GM19324 (cell line): ENCODE measurements around the gene RASSF5.
"Not testable (repeated sequence)": the region's sequence is repeated elsewhere in the genome, so short reads cannot be mapped to it uniquely, and the experiment has no call there.

Experiments
- ATAC-seq: cut with Tn5 transposase; IDR thresholded peaks from one replicate; pipeline ENCODE4 v1.9.1; 2021; ENCODE audit warnings: mild to moderate bottlenecking, moderate library complexity; ENCODE audit not compliant: unreplicated experiment, low FRiP score

RASSF5 gene

DNA sequence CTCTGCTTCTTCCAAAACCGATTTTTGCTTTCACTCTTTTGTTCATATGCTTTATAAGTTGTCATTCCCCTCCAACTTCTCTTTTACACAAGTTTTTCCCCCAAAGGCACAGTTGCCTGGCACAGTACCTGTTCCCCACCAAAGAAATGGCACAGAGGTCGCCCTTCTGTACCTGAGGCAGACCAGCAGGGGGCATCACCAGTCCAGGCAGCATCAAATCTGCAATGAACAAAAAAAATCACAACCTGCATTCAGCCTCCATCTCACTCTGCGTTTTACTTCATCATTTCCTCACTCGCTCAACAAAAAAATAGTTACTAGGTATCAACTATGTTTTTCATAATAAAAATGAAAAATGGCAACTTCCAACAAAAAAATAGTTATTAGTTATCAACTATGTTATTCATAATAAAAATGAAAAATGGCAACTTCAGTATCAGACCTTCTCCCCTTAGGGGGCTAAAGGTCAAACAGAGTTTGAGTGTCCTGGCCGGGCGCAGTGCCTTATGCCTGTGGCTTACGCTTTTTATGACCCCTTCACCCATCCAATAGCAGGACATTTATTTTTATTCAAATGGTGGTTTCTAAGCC lies 100.9 kb downstream of the RASSF5 start:
- ATAC-seq, result no peak

DNA sequence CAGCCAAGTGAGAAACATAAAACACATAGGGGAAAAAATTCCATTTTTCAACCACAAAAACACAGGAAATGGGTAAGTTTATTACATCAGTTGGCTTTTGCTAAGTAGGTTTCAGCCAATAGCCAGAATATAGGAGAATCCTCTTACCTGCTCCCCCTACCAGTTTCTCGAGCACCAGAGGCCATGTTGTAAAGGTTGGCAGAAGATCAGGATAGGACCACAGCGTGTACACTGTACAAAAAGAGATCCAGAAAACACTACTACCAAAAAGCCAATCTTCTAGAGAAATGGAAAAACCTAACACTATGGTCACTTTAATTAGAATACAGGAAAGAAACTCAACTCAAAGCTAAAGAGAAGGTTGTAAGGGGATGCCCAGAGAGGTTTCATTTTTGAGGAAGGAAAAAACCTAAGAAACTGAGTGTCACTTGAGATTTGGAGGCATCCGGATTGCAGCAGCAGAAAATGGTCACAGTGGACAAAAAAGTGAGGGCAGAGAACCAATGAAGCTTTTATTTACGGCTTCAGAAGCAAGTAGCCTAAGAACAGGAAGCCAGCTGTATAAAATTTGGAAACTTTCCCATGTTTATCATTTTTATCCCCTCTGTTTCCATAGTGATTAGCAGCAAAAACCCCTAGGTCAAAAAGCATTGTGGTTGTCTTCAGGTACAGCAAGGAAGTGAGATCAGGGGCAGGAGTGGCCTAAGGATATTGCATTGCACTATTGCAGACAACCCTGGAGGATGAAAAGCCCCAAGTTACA lies 102.1 kb downstream of the RASSF5 start:
- ATAC-seq, result no peak

DNA sequence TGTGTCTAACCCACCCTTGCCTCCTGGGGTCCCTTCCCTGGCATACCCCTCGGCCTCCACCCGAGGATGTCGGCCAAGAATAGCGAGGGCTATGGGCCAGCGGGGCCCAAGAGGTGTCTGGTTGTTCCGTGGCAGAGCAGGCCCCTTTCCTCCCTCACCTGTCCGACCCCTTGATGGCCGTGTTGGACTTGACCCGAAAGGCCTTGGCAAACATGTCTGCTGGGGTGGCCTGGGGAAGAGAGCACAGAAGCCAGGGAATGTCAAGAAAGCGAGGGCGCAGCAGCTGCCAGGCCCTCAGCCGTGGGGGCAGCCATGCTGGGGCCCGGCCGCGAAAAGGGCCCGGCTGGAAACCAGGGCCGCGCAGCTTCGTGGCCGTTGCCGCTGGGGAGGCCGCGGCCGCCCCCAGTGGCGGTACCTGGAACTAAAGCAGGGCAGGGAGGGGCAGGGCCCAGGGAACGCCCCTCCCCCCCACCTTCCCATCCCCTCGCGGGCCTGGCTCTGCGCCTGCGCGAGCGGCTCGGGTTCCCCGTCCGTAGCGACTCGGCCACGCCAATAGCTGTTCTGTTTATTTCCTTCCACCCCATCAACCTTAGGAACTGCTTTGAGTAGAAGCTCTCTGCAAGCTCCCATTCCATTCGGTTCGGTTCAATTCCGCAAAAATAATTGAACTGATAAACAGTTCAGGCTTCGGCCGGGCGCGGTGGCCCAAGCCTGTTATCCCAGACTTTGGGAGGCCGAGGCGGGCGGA lies 105.0 kb downstream of the RASSF5 start, which contains the start of gene EIF2D:
Gene EIF2D (minus strand): TSS at position 337 of the 748 bp plus-strand sequence. CDS start 123 bp downstream, at position 214.
- ATAC-seq, result peak; percentile 91

DNA sequence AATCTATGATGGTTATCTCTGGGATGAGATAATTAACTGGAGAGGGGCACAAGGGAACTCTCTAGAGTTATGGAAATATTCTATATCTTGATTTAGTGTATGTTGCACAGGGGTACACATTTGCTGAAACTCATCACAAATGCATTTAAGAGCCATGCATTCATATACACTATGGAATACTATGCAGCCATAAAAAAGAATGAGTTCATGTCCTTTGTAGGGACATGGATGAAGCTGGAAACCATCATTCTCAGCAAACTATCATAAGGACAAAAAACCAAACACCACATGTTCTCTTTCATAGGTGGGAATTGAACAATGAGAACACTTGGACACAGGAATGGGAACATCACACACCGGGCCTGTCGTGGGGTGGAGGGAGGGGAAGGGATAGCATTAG lies 119.1 kb downstream of the RASSF5 start:
- ATAC-seq, result not testable (repeated sequence)

DNA sequence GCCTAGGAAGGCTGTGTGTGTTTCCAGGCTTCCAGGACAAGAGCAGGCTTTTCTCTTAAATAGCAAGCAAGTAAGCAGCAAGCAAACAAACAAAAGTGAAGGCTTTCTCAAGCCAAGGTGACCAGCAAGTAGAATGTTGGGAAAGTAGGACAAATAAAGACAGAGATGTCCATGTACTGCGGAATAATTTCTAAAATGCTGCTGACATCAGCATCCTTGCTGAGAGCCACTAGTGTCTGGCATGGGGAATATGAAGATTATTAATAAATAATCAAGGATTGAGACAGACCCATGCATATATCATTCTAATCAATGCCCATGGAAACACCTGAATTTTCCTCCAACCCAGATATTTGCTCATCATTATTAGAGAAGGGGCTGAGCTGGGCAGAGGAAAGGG lies 121.6 kb downstream of the RASSF5 start:
- ATAC-seq, result no peak

DNA sequence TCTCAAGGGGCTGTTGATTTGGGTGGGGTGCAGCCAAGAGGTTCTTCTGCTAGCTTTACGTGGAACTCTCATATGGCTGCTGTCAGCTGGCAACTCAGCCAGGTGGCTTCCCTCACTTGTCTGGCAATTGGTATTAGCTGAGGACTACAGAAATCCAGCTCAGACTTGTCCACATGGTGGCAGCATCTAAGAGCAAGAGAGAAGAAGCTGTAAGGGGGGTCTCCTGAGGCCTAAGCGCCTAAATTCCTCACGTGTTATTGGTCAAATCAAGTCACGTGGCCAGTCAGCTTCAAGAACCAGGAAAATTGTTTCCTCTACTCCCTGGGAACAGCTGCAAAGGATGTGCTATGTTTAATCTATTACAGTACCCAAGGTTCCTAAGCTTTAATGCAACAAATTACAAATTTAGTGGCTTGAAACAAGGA lies 123.8 kb downstream of the RASSF5 start:
- no peak for ATAC-seq

DNA sequence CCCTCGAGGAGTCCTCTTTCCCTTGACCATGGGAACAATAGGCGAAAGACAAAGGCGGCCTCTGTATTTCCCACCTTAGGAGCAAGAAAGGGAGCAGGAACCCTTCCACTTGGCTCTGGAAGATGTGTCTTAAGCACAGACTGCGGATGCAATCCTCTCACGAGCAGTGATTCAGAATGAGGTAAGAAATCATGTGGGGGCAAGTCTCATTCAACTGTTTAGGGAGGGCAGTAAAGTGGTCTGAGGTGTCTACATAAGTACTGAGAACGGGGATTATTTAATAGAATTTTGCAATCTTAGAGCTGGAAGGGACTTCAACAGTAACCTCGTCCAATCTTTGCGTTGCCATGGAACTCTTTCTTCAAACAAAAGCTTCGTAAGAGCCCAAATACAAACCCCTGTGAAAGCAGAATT lies 126.4 kb downstream of the RASSF5 start:
- no peak for ATAC-seq

DNA sequence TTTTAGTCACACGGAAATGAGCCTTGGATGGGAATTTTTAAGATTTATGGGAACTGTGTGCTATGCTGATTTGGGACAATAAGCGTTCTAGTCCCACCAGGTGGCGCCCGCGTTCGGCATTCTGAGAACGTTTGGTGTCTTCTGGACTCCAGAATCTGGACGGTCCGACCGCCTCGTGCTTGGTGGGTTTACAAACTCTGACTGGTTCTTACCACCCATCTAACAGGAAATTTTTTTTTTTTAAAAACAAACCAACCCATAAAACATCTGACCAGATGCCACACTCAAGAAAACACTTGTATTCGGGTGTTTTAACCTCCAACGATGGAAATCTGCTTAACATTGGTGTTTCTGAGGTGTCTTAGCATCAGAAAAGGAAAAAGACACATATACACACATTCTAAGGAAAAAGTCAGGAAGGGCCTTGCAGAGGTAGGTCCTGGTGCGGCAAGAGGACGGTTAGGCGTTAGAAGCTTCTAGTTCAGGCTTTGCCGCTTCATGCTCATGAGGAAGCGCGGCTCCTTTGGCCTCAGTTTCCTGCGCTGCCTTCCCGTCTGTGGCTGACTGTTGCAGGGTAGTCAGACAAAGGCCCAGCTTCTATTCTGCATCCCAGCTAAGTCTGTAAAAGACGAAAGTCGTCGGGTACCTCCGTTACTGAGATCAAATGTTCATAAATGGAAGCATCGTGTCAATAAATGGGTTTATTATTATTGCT lies 127.2 kb downstream of the RASSF5 start:
- no peak for ATAC-seq

DNA sequence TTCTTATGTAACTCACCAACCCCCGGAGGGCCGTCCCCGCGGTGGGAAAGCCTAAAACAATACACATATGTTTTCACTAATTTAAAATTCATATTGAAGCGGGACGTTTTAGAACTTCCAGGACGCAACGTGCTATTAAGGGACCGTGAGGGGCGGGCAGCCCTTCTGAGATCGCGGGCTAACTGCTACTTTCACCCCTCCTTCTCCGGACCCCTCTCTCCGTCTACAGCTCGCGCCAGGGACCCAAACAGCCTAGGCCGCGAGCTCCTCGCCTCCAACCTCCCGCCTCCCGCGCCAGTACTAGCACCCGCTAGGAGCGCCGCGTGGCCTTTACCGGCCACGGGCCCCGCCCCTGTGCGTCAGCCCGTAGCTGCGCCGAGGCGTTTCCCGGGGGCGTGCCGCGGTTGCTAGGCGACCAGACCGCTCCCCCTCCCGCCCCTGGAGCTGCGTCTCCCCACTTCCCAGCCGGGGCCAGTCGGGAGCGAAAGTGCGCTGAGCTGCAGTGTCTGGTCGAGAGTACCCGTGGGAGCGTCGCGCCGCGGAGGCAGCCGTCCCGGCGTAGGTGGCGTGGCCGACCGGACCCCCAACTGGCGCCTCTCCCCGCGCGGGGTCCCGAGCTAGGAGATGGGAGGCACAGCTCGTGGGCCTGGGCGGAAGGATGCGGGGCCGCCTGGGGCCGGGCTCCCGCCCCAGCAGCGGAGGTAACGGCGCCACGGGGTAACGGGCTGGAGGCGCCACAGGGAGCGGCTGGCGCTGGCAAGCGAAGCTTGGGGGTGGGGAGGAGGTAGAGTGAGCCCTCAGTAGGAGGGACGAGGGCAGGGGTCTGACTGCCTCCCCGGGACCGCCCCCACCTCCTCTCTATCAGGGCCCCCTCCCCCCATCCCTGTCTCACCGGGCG lies 128.0 kb downstream of the RASSF5 start, which contains the start of gene DYRK3:
Gene DYRK3 (plus strand): TSS at position 457 of the 898 bp plus-strand sequence. CDS start 168 bp downstream, at position 625.
- peak; percentile 95 for ATAC-seq

DNA sequence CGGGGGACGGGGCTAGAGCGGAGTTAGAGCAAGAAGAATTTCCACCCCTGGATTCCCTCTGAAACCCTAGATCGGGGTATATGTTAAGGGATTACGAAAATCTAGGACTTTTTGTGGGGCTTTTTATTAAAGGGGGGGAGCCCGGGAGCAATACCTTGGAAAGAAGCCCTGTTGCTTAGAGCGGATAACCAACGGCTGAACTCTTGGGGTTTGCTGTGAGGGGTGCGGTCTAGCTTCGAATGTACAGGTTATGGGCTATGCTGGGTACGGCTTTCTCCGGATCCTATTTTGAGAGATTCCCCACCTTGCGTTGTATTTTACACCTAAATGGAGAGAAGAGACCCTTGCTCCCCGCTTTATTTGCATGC lies 128.6 kb downstream of the RASSF5 start:
- ATAC-seq, result no peak

DNA sequence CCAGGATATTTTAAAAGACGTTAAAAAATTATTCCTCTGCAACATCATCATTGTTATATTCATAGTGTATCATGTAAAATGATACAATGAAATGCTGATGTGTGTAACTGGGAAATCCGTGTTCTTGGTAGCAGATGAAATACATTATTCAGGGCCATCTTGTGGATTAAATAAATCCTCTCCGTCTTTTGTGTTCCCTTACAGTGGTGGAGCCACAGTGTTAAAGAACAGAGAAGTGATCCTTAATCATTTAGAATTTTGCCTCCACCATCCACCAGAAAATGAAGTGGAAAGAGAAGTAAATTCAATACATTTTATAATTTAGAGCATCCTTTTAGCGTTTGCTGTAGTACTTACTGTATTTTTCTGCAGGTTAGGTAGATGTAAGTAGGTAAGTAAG lies 129.3 kb downstream of the RASSF5 start:
- ATAC-seq, result no peak

DNA sequence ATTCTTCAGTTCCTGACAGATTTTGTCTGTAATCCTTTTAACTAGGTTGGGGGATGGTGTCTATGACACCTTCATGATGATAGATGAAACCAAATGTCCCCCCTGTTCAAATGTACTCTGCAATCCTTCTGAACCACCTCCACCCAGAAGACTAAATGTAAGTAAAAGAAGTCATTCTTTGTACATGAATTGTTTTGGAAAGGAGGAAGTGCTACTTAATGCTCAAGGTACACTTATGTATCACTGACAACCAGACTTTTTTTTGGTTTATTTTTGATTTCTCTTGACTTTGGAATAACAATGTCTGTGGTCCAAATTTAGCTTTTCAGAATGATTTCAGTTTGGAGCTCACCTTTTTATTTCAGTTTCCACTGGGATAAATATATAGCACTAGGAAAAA lies 130.3 kb downstream of the RASSF5 start:
- ATAC-seq, result no peak
